HG02623 (cell line): ENCODE data around the gene SUMF1.

Source experiments
- ATAC-seq: cut with Tn5 transposase; IDR thresholded peaks from one replicate; pipeline ENCODE4 v1.9.1; 2021; ENCODE audit warnings: moderate library complexity; ENCODE audit not compliant: unreplicated experiment

SUMF1 gene

GRCh38 chr3:4497843-4498324, 30.8 kb upstream of the SUMF1 start:
- no peak for ATAC-seq

DNA sequence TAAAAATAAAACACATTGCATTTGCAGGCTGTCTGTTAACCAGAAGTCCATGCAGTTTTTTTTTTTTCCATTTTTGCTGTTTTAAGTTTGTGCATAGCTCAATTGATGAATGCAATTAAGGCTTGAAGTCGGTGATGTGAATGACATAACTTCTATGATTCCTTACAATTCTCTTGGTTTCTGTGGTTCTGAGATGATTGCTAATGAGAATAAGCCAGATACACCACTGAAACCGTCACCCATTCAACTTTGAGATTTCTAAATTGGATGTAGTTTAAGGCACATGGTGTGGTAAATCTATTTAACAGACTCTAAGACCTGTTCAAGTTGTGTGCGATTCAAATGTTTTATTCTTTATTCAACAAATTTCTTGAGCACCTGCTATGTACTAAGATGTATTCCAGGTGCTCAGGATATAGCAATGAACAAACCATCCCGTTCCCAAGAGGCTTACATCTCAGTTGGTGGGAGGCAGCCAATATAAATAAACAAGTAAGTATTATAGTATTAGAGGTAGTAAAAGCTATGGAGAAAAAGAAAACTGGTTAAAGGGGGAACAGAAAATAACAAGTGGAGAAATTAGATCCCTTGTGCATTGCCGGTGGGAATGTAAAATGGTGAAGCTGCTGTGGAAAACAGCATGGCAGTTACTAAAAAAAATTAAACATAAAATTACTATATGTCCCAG, 30.1 kb upstream of the SUMF1 start:
- ATAC-seq, result no peak

DNA sequence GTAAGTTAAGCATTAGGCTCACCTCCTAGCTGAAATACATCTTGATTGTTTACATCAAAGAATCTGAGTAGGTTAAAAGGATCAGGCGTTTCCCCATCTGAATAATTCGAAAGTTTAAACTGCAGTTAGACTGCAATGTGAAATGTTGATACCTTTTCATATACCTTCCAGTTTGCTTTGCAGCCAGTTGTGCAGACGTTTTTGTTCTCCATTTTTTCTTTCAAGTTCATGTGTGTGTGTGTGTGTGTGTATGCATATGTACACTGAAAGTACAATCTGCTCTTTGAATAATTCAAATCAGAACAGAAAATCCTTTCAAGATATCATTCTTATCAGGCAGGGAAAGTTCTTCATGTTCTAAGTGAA, 29.0 kb upstream of the SUMF1 start:
- no peak for ATAC-seq

GRCh38 chr3:4495294-4496086, 28.4 kb upstream of the SUMF1 start:
- no peak for ATAC-seq

DNA sequence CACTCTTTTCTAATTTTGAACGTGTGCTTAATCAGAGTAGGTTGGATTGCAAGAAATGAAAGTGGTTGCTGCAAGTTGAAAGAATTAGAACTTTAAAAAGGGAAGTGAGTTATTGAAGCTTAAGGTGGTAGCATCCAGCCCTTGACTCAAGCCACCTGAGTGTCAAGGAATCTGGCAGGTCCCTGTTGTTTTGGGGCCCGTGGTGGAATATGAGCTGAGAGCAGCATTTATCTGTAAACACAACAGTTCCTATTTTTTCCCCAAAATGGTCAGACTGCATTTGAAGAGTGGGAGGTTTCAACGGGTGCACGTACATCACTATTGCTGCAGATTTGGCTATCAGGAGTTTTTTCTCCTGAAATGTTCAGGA, 27.8 kb upstream of the SUMF1 start:
- no peak for ATAC-seq

GRCh38 chr3:4493941-4494894, 27.1 kb upstream of the SUMF1 start:
- ATAC-seq, result no peak

DNA sequence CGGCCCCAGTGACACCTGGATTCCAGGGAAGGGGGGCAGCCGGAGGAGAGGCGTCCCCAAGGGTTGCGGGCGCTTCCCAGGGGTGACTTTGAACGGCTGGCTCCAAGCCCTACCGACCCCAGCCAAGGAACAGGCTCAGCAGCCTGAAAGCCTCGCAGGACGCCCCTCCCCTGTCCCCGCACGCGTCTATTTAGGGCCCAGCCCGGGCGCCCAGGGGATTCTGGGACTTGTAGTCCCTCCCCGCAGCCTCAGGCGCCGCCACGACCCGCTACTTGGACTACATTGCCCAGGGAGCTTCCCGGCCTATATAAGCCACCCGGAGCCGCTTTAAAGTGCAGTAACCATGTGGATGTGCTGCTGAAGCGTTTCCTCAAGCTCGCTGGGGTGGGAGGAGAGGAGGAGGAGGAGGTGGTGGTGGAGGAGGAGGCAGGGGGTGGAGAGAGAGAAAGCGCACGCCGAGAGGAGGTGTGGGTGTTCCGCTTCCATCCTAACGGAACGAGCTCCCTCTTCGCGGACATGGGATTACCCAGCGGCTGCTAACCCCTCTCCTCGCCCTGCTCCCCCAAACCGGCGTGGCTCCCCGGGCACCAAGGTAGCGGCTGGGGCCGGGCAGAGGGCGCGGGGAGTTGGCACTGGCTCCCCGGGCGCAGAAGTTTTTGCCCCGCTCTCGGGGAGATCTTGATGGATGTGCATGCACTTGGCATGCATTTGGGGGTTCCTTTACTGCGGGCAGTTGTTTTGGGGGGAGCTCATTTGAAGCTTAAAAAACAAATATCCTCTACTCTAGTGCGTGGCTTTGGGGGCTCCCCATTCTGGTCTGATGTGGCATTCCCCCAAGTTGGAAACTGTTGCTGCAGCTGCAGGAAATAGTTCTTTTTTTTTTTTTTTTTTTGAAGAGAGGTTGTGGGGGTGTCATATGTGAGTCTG, 26.2 kb upstream of the SUMF1 start, which contains the start of gene ITPR1:
ITPR1 (plus strand) TSS at position 335 of the 927 bp plus-strand sequence. CDS start 23,144 bp downstream, outside the sequence.
- peak; percentile 86 for ATAC-seq

- no peak for ATAC-seq
Observed at GRCh38 chr3:4492208-4493013, 25.3 kb upstream of the SUMF1 start.

DNA sequence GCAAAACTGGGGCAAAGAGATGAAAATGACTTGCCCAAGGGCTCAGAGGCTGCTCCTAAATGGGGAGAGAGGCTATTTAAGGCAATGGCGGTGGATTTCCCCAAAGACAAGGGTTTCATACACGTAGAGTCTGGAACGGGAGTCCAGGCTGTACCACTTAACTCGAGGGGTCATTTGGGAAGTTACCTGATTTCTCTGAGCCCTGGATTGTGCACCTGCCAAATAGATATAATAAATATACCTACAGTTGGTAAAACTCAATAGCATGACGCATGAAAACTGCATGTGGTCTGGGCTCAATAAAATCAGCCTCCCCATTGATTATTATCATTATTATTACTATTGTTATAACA, 24.8 kb upstream of the SUMF1 start:
- no peak for ATAC-seq

DNA sequence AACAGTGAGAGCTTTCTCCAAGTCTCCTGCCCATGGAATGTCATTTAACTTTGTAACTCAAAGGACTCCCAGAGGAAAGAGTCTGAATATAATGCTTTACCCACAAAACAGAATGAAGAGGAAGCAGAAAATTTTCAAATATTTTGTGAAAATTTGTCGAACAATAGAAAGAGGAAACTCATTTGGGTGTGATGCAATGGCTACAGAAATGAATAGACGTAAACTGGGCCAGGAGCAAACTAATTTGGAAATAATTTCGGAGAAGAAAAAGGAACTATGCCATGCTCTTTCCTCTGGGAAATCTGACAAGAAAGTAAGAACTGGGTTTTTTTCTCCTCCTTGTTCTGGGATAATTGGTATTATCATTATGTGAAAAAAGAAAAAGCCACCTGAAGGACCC, 11.2 kb upstream of the SUMF1 start:
- no peak for ATAC-seq

DNA sequence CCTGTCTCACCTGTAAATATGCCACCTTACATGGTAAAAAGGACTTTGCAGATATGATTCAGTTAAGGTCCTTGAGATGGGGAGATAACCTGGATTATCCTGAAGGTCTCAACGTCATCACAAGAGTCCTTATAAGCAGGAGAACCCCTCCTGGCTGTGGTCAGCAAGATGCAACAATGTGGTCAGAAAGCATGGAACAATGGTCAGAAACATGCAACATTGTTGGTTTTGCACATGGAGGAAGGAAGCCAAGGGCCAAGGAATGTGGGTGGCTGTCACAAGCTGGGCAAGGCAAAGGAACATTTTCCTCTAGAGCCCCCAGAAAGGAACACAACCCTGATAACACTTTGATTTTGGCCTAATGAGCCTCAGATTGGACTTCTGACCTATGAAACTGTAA, 9.4 kb upstream of the SUMF1 start:
- no peak for ATAC-seq

GRCh38 chr3:4475804-4476203, 8.7 kb upstream of the SUMF1 start:
- ATAC-seq, result no peak

DNA sequence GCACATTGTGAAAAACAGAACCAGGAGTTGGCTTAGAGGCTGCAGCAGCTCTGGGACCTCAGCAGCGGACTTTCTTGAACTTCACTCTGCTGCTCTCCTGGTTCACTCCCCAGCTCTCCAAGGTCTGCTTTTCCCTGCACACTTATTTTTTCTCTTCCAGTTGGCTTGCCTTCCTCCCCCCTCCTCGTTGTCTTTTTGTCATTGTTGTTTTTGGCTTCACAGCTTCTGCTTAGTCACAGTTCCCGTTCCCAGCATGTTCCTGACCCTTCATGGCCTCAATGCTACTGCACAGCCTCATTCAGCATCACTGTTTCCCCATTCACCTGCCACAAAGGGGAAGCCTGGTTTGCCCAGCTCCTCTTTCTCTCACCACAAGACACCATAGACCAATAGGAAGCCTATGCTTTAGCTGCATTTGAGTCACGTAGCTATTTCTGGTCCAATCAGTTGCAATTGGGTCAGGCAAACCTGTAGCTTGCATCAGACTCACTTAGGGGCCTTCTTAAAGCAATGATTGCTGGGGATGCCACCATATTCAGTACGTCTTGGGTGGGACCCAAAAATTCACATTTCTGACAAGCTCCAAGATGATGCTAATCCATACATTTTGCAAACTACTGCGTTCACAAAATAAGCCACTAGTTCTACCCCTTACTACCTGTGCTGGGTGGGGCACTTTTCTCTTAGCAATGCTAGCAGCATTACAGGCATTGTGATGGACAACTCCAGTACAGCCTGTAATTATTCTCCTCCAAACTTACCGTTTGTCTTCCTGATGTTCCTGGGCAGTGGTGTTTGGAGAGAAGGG, 7.8 kb upstream of the SUMF1 start:
- peak; percentile 66 for ATAC-seq

DNA sequence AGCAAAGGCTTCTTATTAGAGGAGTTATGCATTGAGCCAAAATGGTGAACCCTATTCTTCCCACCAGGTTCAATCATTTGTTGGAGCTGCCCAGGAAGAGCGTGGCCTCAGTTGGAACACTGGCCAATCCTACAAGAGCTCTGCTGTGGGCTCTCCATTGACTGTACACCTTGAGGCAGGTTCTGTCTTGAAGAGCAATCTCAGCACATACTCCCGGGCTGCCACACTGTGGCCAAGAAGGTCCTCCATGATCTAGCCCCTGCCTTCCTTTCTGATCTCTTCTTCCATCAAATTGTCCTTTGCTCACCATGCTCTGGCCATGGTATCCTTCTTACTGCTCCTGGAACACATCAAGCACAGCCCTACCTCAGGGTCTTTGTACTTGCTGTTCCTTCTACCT, 5.7 kb upstream of the SUMF1 start:
- ATAC-seq, result no peak

GRCh38 chr3:4472312-4472711, 5.2 kb upstream of the SUMF1 start:
- no peak for ATAC-seq

DNA sequence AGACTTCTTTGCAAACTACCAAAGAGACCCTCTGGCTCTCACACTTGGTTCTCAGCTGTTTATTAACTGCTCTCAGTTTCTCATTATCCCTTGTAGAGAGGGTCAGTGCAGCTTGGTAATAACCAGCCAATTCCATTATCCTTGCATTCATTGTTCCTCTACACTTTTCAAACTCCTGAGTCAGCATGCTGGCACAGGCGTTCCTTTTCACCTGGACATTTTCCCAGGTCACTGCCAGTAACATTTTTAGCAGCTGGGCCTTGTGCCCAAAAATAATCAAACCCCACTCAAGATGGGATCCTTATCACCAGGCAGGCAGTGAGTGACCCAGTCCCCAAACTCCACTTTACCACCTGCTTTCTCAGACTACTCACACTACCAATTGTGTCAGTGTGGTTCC, 4.8 kb upstream of the SUMF1 start:
- no peak for ATAC-seq

DNA sequence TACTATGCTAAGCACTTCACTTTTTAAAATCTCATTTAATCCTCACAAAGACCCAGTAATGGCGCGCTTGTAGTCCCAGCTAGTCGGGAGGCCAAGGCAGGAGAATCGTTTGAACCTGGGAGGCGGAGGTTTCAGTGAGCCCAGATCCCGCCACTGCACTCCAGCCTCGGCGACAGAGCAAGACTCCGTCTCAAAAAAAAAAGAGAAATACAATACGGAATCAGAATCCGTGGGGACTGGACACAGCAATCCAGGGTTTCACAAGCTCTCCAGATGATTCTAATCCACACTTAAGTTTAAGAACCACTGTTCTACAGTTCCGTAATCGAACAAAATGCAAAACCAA, 426 bp upstream of the SUMF1 start:
- ATAC-seq, result no peak

- no peak for ATAC-seq
Observed at GRCh38 chr3:4464576-4464975, 2.5 kb downstream of the SUMF1 start.
